ENCODE results near the gene RAD51B. TPM values are rescaled to one million over a fixed set of nuclear protein-coding genes. Genes with fewer than 3 reads are reported as not detected.

The RAD51B gene
- total and polyA plus RNA-seq, 2 of the 13 experiments (the other 11 are each of a cell fraction or from before 2014, with no cell fraction given), result 7.0 to 9.5 TPM

GRCh38 chr14:68211421-68211820, 391.8 kb downstream of the RAD51B start:
- Histone ChIP-seq H4K20me1 (ENCODE audit: insufficient read depth, low read length) (no peaks in the 10 kb centered on the region), H3K4me1 (ENCODE audit: insufficient read depth, low read length) (peaks cover 11% of the 10 kb centered on the region; the same call in 1 of the 2 replicates), H3K27ac (ENCODE audit: extremely low read length, insufficient read depth, low read length) (no peak overlapping the region), H3K4me3 (replicated peaks in 1 of 3; ENCODE audit: insufficient read depth in 1 of 3, low read depth in 2 of 3, low read length in 3 of 3) (no peak overlapping the region), H3K4me2 (ENCODE audit: low read depth, low read length) (no peak overlapping the region), H3K9ac (ENCODE audit: insufficient read depth, low read depth, low read length) (no peak overlapping the region), H3K9me3 (ENCODE audit: low read length) (no peaks in the 10 kb centered on the region), H3K36me3 (replicated peaks in 1 of 2; ENCODE audit: control insufficient read depth in 1 of 2, insufficient read depth in 2 of 2, low read length in 2 of 2) (no peaks in the 10 kb centered on the region), H3K79me2 (ENCODE audit: insufficient read depth, low read length) (no peaks in the 10 kb centered on the region), H2AFZ (ENCODE audit: low read length) (no peak overlapping the region), H3K27me3 (ENCODE audit: control insufficient read depth in 1 of 2, insufficient read depth in 2 of 2, low read length in 2 of 2) (no peaks in the 10 kb centered on the region)
- WGBS (ENCODE audit: low lambda C conversion rate), result 93% methylated on average over 2 of the region's 2 CpGs
- no TSS peak for BruUV-seq (replicated peaks)
- TF ChIP-seq ZMYM2 (CRISPR knock-in tag; IDR thresholded peaks at IDR 0.05) (no peak), ZNF468 (CRISPR knock-in tag; IDR thresholded peaks at IDR 0.05) (no peak), ATF4 (CRISPR knock-in tag; IDR thresholded peaks at IDR 0.05) (no peak), ARID2 (CRISPR knock-in tag; IDR thresholded peaks at IDR 0.05; ENCODE audit: borderline replicate concordance) (no peak), ZNF441 (CRISPR knock-in tag; IDR thresholded peaks at IDR 0.05; ENCODE audit: borderline replicate concordance) (no peak), PCBP1 (IDR thresholded peaks at IDR 0.05; ENCODE audit: borderline replicate concordance, low read depth, low read length) (no peak), KLF13 (CRISPR knock-in tag; IDR thresholded peaks at IDR 0.05) (no peak), CCDC6 (CRISPR knock-in tag; IDR thresholded peaks at IDR 0.05) (no peak), JUN (CRISPR knock-in tag; IDR thresholded peaks at IDR 0.05) (no peak)
- ChIA-PET CTCF (ENCODE audit: low intra/inter-chr PET ratio, low total read pairs) (no interaction called here), POLR2A (no interaction called here)
- intact Hi-C loops (cut with micrococcal nuclease; ENCODE audit: unreplicated experiment), result no loop called here
- DNase-seq (ENCODE audit: low spot score) (no peak), ATAC-seq (no peak), FAIRE-seq (no peak)
- in situ Hi-C loops (cut with HindIII; ENCODE audit: extremely low pct_ligation_motif_present, low pct_unique_long_range_greater_than_20kb), result no loop called here

DNA sequence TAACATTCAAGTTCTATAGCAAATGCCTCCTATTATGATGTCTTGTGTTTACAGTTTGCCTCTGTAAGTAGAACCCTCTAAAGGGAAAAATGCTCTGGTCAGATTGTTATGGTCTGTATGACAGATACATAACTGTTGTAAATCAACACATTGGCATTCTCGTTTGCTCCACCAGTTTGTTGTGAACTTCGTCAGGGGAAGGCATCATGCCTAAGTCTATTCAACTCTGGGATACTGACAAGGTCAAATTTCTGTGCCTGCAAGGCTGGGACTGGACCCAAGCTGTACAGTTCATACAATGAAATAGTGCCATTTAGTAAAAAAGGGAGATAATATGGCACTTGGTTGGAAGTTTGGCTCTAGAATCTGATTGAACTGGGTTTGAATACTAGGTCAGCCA, 392.3 kb downstream of the RAD51B start:
- no peak overlapping the region for H3K27ac ChIP-seq (ENCODE audit: extremely low read length, insufficient read depth, low read length)
- H3K36me3 ChIP-seq (replicated peaks in 1 of 2; ENCODE audit: control insufficient read depth in 1 of 2, insufficient read depth in 2 of 2, low read length in 2 of 2), result no peaks in the 10 kb centered on the region
- no peak overlapping the region for H3K4me3 ChIP-seq (replicated peaks in 1 of 3; ENCODE audit: insufficient read depth in 1 of 3, low read depth in 2 of 3, low read length in 3 of 3)
- no peak for FAIRE-seq
- ChIA-PET POLR2A (no interaction called here), CTCF (ENCODE audit: low intra/inter-chr PET ratio, low total read pairs) (no interaction called here)
- 83% methylated on average over 2 of the region's 2 CpGs for WGBS (ENCODE audit: low lambda C conversion rate)
- no peak overlapping the region for H3K4me2 ChIP-seq (ENCODE audit: low read depth, low read length)
- no peaks in the 10 kb centered on the region for H3K79me2 ChIP-seq (ENCODE audit: insufficient read depth, low read length)
- DNase-seq (ENCODE audit: low spot score), result no peak
- peaks cover 11% of the 10 kb centered on the region; the same call in 1 of the 2 replicates for H3K4me1 ChIP-seq (ENCODE audit: insufficient read depth, low read length)
- no peak for TF ChIP-seq ZMAT3 (CRISPR knock-in tag; conservative IDR thresholded peaks at IDR 0.05)
- no TSS peak for BruUV-seq (replicated peaks)
- in situ Hi-C loops (cut with HindIII; ENCODE audit: extremely low pct_ligation_motif_present, low pct_unique_long_range_greater_than_20kb) (no loop called here), intact Hi-C loops (cut with micrococcal nuclease; ENCODE audit: unreplicated experiment) (no loop called here)
- H2AFZ ChIP-seq (ENCODE audit: low read length), result no peak overlapping the region
- H4K20me1 ChIP-seq (ENCODE audit: insufficient read depth, low read length), result no peaks in the 10 kb centered on the region
- no peaks in the 10 kb centered on the region for H3K9me3 ChIP-seq (ENCODE audit: low read length)
- no peaks in the 10 kb centered on the region for H3K27me3 ChIP-seq (ENCODE audit: control insufficient read depth in 1 of 2, insufficient read depth in 2 of 2, low read length in 2 of 2)
- H3K9ac ChIP-seq (ENCODE audit: insufficient read depth, low read depth, low read length), result no peak overlapping the region
- no peak for ATAC-seq

Data from HepG2 (cell line).